HepG2 (cell line): ENCODE results near the gene THADA. TPM values are rescaled to one million over a fixed set of nuclear protein-coding genes. Genes with fewer than 3 reads are reported as not detected.
A peak's percentile ranks its signal among the peaks of the same experiment; 100 is the strongest.

Experiments used
- CEBPG ChIP-seq: IDR thresholded peaks from 2 replicates; pipeline ENCODE4 v1.6.1; 2016
- GATAD1 ChIP-seq: IDR thresholded peaks from 2 replicates; pipeline ENCODE4 v1.6.1; 2016; ENCODE audit warnings: missing genetic modification reagents, missing compliant biosample characterization
- HBP1 ChIP-seq: IDR thresholded peaks from 2 replicates; pipeline ENCODE4 v1.6.1; 2016; ENCODE audit warnings: low read depth, control low read depth
- HOMEZ ChIP-seq: IDR thresholded peaks from 2 replicates; pipeline ENCODE4 v1.6.1; 2016; ENCODE audit warnings: low read depth
- POLR2G ChIP-seq: fragments of 200-400 bp; formaldehyde crosslinking; IDR thresholded peaks from 2 replicates; pipeline ENCODE4 v1.6.1; 2018; ENCODE audit warnings: mild to moderate bottlenecking, low read depth, low read length, moderate library complexity
- PTBP1 ChIP-seq: fragments of 200-400 bp; formaldehyde crosslinking; IDR thresholded peaks from 2 replicates; pipeline ENCODE4 v1.6.1; 2018; ENCODE audit warnings: low read length, low read depth; ENCODE audit not compliant: poor library complexity, severe bottlenecking
- SNAI1 ChIP-seq: sonication (generic); formaldehyde crosslinking; IDR thresholded peaks from 2 replicates; pipeline ENCODE4 v1.5.0; 2020; ENCODE audit warnings: mild to moderate bottlenecking, missing genetic modification reagents, borderline replicate concordance
- TARDBP ChIP-seq: sonication (generic); formaldehyde crosslinking; IDR thresholded peaks from 2 replicates; pipeline ENCODE4 v1.8.0; 2022; ENCODE audit warnings: mild to moderate bottlenecking, missing genetic modification reagents
- ZNF30 ChIP-seq: sonication (generic); formaldehyde crosslinking; IDR thresholded peaks from 2 replicates; pipeline ENCODE4 v1.5.0; 2020; ENCODE audit warnings: mild to moderate bottlenecking, missing genetic modification reagents
- ZNF317 ChIP-seq: sonication (generic); formaldehyde crosslinking; IDR thresholded peaks from 2 replicates; pipeline ENCODE4 v1.5.0; 2020; ENCODE audit warnings: mild to moderate bottlenecking, missing genetic modification reagents
- ZNF383 ChIP-seq: sonication (generic); formaldehyde crosslinking; IDR thresholded peaks from 2 replicates; pipeline ENCODE4 v1.4.0; 2020; ENCODE audit warnings: missing genetic modification reagents, mild to moderate bottlenecking, borderline replicate concordance
- ZNF546 ChIP-seq: sonication (generic); formaldehyde crosslinking; conservative IDR thresholded peaks from 2 replicates; pipeline ENCODE4 v1.8.1; 2023; ENCODE audit warnings: mild to moderate bottlenecking, missing genetic modification reagents
- ZNF740 ChIP-seq: sonication (generic); formaldehyde crosslinking; IDR thresholded peaks from 2 replicates; pipeline ENCODE4 v1.4.0; 2020; ENCODE audit warnings: missing genetic modification reagents
- ZNF839 ChIP-seq: sonication (generic); formaldehyde crosslinking; IDR thresholded peaks from 2 replicates; pipeline ENCODE4 v1.4.0; 2020; ENCODE audit warnings: missing genetic modification reagents, mild to moderate bottlenecking, borderline replicate concordance
- polyA plus RNA-seq, 8 experiments: library from polyadenylated mRNA; depleted of rRNA in 3 of 8; stranded (reverse) in 7 of 8; unstranded in 1 of 8; fragments of >200 nt; fragmentation: Illumina TruSeq in 4 of 8; extraction: Trizol in 4 of 8; gene quantifications; 2 replicates each; pipeline versions ENCODE4 v1.2.1 to v1.2.3, GENCODE V29; 2011 to 2016; ENCODE audit warnings: low read depth in 4 of 8, missing spikeins in 1 of 8, mixed read lengths in 1 of 8; ENCODE audit not compliant: insufficient read depth in 1 of 8
- total RNA-seq, 5 experiments: library from RNA; depleted of rRNA; stranded (reverse); fragments of >200 nt; fragmentation: Illumina TruSeq; extraction: Trizol; gene quantifications; 2 replicates each; pipeline ENCODE4 v1.2.3, GENCODE V29; 2016; ENCODE audit warnings: low read depth in 1 of 5
- TF ChIP-seq, protein P1 (sequence below): sonication (generic); formaldehyde crosslinking; IDR thresholded peaks from one replicate; pipeline ENCODE4 v1.5.1; 2020; ENCODE audit warnings: mild to moderate bottlenecking, missing genetic modification reagents; ENCODE audit errors: not compliant biosample characterization
- TF ChIP-seq, protein P2 (sequence below): sonication (generic); formaldehyde crosslinking; IDR thresholded peaks from 2 replicates; pipeline ENCODE4 v1.8.1; 2022; ENCODE audit warnings: low read depth, mild to moderate bottlenecking, missing genetic modification reagents

The THADA gene
- total and polyA plus RNA-seq, 2 of the 13 experiments (the other 11 are each of a cell fraction or from before 2014, with no cell fraction given): 12.7 to 21.7 TPM

- TF ChIP-seq, protein P1, sequence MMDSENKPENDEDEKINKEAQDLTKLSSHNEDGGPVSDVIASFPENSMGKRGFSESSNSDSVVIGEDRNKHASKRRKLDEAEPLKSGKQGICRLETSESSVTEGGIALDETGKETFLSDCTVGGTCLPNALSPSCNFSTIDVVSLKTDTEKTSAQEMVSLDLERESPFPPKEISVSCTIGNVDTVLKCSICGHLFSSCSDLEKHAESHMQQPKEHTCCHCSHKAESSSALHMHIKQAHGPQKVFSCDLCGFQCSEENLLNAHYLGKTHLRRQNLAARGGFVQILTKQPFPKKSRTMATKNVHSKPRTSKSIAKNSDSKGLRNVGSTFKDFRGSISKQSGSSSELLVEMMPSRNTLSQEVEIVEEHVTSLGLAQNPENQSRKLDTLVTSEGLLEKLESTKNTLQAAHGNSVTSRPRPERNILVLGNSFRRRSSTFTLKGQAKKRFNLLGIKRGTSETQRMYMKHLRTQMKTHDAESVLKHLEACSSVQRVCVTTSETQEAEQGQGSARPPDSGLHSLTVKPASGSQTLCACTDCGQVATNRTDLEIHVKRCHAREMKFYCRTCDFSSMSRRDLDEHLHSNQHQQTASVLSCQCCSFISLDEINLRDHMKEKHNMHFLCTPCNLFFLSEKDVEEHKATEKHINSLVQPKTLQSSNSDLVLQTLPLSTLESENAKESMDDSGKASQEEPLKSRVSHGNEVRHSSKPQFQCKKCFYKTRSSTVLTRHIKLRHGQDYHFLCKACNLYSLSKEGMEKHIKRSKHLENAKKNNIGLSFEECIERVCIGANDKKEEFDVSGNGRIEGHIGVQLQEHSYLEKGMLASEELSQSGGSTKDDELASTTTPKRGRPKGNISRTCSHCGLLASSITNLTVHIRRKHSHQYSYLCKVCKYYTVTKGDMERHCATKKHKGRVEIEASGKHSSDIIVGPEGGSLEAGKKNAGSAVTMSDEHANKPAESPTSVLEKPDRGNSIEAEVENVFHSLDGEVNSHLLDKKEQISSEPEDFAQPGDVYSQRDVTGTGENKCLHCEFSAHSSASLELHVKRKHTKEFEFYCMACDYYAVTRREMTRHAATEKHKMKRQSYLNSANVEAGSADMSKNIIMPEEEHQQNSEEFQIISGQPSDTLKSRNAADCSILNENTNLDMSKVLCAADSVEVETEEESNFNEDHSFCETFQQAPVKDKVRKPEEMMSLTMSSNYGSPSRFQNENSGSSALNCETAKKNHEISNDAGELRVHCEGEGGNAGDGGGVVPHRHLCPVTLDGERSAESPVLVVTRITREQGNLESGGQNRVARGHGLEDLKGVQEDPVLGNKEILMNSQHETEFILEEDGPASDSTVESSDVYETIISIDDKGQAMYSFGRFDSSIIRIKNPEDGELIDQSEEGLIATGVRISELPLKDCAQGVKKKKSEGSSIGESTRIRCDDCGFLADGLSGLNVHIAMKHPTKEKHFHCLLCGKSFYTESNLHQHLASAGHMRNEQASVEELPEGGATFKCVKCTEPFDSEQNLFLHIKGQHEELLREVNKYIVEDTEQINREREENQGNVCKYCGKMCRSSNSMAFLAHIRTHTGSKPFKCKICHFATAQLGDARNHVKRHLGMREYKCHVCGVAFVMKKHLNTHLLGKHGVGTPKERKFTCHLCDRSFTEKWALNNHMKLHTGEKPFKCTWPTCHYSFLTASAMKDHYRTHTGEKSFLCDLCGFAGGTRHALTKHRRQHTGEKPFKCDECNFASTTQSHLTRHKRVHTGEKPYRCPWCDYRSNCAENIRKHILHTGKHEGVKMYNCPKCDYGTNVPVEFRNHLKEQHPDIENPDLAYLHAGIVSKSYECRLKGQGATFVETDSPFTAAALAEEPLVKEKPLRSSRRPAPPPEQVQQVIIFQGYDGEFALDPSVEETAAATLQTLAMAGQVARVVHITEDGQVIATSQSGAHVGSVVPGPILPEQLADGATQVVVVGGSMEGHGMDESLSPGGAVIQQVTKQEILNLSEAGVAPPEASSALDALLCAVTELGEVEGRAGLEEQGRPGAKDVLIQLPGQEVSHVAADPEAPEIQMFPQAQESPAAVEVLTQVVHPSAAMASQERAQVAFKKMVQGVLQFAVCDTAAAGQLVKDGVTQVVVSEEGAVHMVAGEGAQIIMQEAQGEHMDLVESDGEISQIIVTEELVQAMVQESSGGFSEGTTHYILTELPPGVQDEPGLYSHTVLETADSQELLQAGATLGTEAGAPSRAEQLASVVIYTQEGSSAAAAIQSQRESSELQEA: no peak
- TF ChIP-seq, protein P2, sequence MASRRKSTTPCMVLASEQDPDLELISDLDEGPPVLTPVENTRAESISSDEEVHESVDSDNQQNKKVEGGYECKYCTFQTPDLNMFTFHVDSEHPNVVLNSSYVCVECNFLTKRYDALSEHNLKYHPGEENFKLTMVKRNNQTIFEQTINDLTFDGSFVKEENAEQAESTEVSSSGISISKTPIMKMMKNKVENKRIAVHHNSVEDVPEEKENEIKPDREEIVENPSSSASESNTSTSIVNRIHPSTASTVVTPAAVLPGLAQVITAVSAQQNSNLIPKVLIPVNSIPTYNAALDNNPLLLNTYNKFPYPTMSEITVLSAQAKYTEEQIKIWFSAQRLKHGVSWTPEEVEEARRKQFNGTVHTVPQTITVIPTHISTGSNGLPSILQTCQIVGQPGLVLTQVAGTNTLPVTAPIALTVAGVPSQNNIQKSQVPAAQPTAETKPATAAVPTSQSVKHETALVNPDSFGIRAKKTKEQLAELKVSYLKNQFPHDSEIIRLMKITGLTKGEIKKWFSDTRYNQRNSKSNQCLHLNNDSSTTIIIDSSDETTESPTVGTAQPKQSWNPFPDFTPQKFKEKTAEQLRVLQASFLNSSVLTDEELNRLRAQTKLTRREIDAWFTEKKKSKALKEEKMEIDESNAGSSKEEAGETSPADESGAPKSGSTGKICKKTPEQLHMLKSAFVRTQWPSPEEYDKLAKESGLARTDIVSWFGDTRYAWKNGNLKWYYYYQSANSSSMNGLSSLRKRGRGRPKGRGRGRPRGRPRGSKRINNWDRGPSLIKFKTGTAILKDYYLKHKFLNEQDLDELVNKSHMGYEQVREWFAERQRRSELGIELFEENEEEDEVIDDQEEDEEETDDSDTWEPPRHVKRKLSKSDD (CRISPR knock-in tag): peak; percentile 65
- TF ChIP-seq HBP1 (CRISPR knock-in tag) (peak; percentile 50; the same call in 1 of the 2 replicates), ZNF546 (CRISPR knock-in tag) (peak; percentile 77; the same call in 1 of the 2 replicates), ZNF839 (CRISPR knock-in tag) (no peak), PTBP1 (no peak), GATAD1 (CRISPR knock-in tag) (no peak; the same call in 1 of the 2 replicates), ZNF383 (CRISPR knock-in tag) (no peak), CEBPG (no peak), HOMEZ (CRISPR knock-in tag) (no peak), SNAI1 (CRISPR knock-in tag) (0 out of 2 replicates have a peak, but pooled peaks have one; percentile 16), ZNF317 (CRISPR knock-in tag) (0 out of 2 replicates have a peak, but pooled peaks have one; percentile 12), TARDBP (no peak), ZNF30 (CRISPR knock-in tag) (no peak), POLR2G (peak; percentile 86), ZNF740 (CRISPR knock-in tag) (peak; percentile 68; the same call in 1 of the 2 replicates)
Observed at GRCh38 chr2:43226558-43226954, 369.3 kb downstream of the THADA start, which contains the start of gene ZFP36L2 (continued).
